HG03378 (cell line): ENCODE data around the gene MVP.

ENCODE experiments used
- ATAC-seq: cut with Tn5 transposase; IDR thresholded peaks from one replicate; pipeline ENCODE4 v1.9.1; 2021; ENCODE audit warnings: mild to moderate bottlenecking, moderate library complexity; ENCODE audit not compliant: unreplicated experiment

Gene MVP

DNA sequence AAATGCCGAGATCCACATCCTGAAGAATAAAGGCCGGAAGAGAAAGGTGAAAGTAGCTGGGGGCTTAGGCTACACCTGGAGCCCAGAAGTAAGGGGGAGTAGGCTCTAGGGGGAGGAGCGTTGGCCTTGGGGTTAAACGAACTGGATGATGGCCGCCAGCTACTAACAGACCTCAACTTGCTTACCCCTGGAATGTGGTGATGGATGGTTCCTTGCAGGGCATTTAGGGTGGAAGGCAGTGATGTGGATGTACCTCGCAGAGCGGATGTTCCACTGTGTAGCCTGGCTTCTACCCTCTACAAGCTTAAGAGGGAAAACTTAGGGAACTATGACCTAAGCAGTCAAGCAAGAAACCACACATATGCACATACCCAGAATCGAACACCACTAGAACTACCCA, 16.2 kb upstream of the MVP start:
- no peak for ATAC-seq

DNA sequence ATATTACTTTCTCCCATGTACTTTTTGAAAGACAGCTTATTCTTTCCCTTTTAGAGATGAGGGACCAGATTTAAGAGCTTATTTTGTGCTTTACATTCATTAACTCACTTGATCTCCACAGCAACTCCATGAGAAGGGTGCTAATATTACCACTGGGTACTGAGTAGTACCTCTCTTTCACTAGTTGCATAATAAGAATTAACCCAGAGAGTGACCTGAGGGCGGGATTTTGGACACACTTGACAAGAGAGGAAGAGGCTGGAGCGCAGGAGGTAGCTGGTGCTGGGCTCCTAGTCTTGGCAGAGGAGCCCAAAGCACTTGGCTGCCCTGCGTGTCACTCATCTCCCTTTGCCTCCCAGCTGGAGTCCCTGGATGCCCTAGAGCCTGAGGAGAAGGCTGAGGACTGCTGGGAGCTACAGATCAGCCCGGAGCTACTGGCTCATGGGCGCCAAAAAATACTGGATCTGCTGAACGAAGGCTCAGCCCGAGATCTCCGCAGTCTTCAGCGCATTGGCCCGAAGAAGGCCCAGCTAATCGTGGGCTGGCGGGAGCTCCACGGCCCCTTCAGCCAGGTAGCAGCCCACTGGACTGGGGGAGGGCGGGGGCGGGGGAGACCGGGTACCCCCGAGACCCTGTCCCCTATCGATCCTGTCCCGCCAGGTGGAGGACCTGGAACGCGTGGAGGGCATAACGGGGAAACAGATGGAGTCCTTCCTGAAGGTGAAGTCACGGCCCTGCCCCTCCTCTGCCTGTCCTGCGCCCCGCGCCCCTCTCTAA, 15.6 kb upstream of the MVP start:
- no peak for ATAC-seq

GRCh38 chr16:29805232-29806098, 14.8 kb upstream of the MVP start:
- peak; percentile 39 for ATAC-seq

DNA sequence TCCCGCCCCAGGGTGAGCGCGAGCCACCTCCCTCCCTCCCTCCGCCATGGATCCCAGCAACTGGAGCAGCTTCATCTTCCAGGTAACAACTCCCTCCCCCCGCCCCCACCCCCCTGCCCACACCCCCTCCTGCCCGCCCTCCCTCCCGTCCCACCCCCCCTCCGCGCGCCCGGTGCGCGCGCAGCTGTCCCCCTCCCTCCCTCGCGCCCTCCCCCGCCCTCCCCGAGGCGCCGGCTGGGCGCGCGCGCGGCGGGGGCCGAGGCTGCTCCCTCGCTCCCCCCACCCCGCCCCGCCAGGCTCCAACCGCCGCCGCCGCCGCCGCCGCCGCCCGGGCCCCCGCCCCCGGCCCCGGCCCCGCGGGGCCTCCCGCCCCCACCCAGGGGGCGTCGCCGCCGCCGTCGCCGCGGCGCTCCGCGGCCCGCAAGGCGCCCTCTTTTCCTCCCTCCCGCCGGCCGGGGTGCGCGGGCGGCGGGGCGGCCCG, 14.1 kb upstream of the MVP start, which contains the start of gene MAZ:
TSS of gene MAZ (plus strand) at position 431 of the 481 bp plus-strand sequence. CDS start 173 bp downstream, outside the sequence.
- no peak for ATAC-seq

DNA sequence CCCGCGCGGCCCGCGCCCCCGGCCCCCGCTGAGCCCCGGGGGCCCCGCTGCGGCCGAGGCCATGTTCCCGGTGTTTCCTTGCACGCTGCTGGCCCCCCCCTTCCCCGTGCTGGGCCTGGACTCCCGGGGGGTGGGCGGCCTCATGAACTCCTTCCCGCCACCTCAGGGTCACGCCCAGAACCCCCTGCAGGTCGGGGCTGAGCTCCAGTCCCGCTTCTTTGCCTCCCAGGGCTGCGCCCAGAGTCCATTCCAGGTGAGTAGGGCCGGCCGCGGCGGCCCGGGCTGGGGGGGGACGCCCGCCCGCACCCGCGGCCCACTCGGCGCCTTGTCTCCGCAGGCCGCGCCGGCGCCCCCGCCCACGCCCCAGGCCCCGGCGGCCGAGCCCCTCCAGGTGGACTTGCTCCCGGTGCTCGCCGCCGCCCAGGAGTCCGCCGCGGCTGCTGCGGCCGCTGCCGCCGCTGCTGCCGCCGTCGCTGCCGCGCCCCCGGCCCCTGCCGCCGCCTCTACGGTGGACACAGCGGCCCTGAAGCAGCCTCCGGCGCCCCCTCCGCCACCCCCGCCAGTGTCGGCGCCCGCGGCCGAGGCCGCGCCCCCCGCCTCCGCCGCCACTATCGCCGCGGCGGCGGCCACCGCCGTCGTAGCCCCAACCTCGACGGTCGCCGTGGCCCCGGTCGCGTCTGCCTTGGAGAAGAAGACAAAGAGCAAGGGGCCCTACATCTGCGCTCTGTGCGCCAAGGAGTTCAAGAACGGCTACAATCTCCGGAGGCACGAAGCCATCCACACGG, 13.4 kb upstream of the MVP start:
- no peak for ATAC-seq

- ATAC-seq, result no peak
Measured at GRCh38 chr16:29807426-29808218, 12.6 kb upstream of the MVP start.

- no peak for ATAC-seq
Measured at GRCh38 chr16:29808219-29808900, 11.9 kb upstream of the MVP start.

DNA sequence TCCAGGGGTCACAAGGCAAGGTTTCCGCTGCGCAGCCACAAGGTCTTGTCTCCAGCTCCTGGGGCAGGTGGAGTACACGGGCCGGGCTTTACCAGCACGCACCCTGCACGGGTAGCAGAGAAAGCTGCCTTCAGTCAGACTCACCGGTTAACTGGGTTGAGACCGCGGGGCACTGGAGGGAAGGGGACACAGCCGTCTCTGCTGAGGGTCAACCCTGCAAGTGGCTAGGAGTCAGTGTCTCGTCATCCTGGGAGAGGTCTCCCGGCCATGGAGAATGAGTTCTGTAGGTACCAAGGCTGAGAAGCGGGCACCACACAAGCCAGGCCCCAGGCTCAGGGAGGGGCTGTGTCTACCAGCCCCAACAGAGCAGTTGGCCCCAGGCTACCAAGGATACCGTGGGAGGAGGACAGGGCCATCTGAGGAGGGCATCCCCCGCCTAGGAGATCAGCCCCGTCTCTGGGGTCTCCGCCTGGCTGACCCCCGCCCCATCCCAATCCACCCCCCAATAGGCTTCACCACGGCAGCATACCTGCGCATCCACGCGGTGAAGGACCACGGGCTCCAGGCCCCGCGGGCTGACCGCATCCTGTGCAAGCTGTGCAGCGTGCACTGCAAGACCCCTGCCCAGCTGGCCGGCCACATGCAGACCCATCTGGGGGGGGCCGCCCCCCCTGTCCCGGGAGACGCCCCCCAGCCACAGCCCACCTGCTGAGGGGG, 11.1 kb upstream of the MVP start:
- no peak for ATAC-seq

GRCh38 chr16:29809850-29810698, 10.2 kb upstream of the MVP start:
- ATAC-seq, result no peak

GRCh38 chr16:29810699-29811169, 9.5 kb upstream of the MVP start:
- ATAC-seq, result no peak

GRCh38 chr16:29811170-29811895, 8.9 kb upstream of the MVP start:
- no peak for ATAC-seq

GRCh38 chr16:29811896-29812665, 8.2 kb upstream of the MVP start, which contains the start of gene PRRT2:
TSS of gene PRRT2 (plus strand) at chr16:29812193. CDS start at chr16:29813055, 862 bp downstream.
- no peak for ATAC-seq

- no peak for ATAC-seq
Measured at GRCh38 chr16:29812754-29813643, 7.3 kb upstream of the MVP start.

- no peak for ATAC-seq
Measured at GRCh38 chr16:29813644-29814562, 6.4 kb upstream of the MVP start.
